Measurements from ENCODE around the gene CYGB. TPM values are rescaled to one million over a fixed set of nuclear protein-coding genes. Genes with fewer than 3 reads are reported as not detected.

The CYGB gene
- total and polyA plus RNA-seq, 4 donors = 0.95 to 26.6 (median 12.3) TPM

DNA sequence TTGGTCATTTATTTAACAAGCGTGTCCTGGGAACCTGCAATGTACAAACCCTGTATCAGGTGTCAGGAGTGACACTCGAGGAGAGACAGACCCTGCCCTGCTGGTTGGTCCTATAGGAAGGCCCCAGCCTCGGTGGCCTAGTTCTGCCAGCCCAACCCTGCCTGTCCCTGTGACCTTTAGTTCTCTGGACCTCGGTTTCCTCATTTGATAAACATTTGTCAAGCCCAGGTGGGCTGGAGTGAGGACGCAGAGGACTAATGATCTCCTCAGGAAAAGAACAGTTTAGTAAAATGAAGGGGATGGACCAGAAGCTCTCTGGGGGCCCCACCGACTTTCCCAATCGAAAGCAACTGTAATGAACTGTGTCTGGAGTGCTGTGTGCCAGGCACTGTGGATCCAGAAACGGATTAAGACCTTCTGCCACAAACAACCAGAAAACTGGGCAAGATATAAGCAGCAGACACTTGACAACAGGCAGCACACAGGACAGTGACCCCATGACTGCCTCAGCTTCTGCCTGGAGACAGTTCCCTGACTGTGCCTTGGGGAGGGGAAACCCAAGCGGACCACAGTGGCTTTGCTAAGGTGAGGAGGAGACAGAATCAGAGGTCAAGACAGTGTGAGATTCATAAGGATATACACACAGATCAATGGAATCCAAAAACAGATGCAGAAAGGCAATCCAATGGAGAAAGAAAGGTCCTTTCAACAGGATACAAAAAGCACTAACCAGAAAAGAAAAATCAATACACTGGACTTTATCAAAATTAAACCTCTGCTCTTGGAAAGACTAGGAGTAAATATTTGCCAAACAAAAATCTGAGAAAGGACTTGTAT is 11.1 kb upstream of the CYGB start:
- Histone ChIP-seq H3K36me3 (ENCODE audit: control insufficient read depth in 1 of 2, insufficient read depth in 2 of 2, low read length in 1 of 2) (no peaks in the 10 kb centered on the region), H3K27me3 (ENCODE audit: control insufficient read depth in 1 of 2, insufficient read depth in 2 of 2, low read length in 1 of 2) (no peaks in the 10 kb centered on the region), H3K27ac (ENCODE audit: low read depth in 1 of 2, low read length in 2 of 2) (no peak overlapping the region), H3K4me3 (ENCODE audit: low read length in 2 of 2) (no peak overlapping the region), H3K4me1 (ENCODE audit: control insufficient read depth in 1 of 2, insufficient read depth in 2 of 2, low read length in 2 of 2) (no peaks in the 10 kb centered on the region), H3K9me3 (ENCODE audit: control insufficient read depth, low read length) (no peaks in the 10 kb centered on the region)
- 71 to 72% methylated on average over 9 of the region's 9 CpGs for WGBS, 2 donors
- ATAC-seq (ENCODE audit: low FRiP score) = no peak
- no peak for DNase-seq
- intact Hi-C loops (cut with DNase I) = no loop called here

- intact Hi-C loops (cut with DNase I) = loop anchor here in 1 of 2 donors (1.0 kb wide), 1 partner anchor 24 kb away; no protein-coding TSS in a partner anchor
Observed at GRCh38 chr17:76547642-76548202, 10.2 kb upstream of the CYGB start.

GRCh38 chr17:76547183-76547641 is 9.7 kb upstream of the CYGB start:
- Histone ChIP-seq H3K36me3 (ENCODE audit: control insufficient read depth in 1 of 2, insufficient read depth in 2 of 2, low read length in 1 of 2) (no peaks in the 10 kb centered on the region), H3K27me3 (ENCODE audit: control insufficient read depth in 1 of 2, insufficient read depth in 2 of 2, low read length in 1 of 2) (no peaks in the 10 kb centered on the region), H3K9me3 (ENCODE audit: control insufficient read depth, low read length) (no peaks in the 10 kb centered on the region), H3K4me3 (ENCODE audit: low read length in 2 of 2) (no peak overlapping the region), H3K27ac (ENCODE audit: low read depth in 1 of 2, low read length in 2 of 2) (no peak overlapping the region), H3K4me1 (ENCODE audit: control insufficient read depth in 1 of 2, insufficient read depth in 2 of 2, low read length in 2 of 2) (no peaks in the 10 kb centered on the region)
- no peak for DNase-seq
- WGBS, 2 donors = 38 to 40% methylated on average over 3 of the region's 3 CpGs
- intact Hi-C loops (cut with DNase I) = loop anchor here in 1 of 2 donors (1.0 kb wide), 1 partner anchor 24 kb away; no protein-coding TSS in a partner anchor
- ATAC-seq (ENCODE audit: low FRiP score) = peak; percentile 69

More at GRCh38 chr17:76547642-76548202, 10.2 kb upstream of the CYGB start:
- Histone ChIP-seq H3K27ac (ENCODE audit: low read depth in 1 of 2, low read length in 2 of 2) (no peak overlapping the region), H3K36me3 (ENCODE audit: control insufficient read depth in 1 of 2, insufficient read depth in 2 of 2, low read length in 1 of 2) (no peaks in the 10 kb centered on the region), H3K4me1 (ENCODE audit: control insufficient read depth in 1 of 2, insufficient read depth in 2 of 2, low read length in 2 of 2) (no peaks in the 10 kb centered on the region), H3K4me3 (ENCODE audit: low read length in 2 of 2) (no peak overlapping the region), H3K9me3 (ENCODE audit: control insufficient read depth, low read length) (no peaks in the 10 kb centered on the region), H3K27me3 (ENCODE audit: control insufficient read depth in 1 of 2, insufficient read depth in 2 of 2, low read length in 1 of 2) (no peaks in the 10 kb centered on the region)
- DNase-seq (no peak), ATAC-seq (ENCODE audit: low FRiP score) (no peak)
- WGBS, 2 donors = 78 to 83% methylated on average over 2 of the region's 2 CpGs

DNA sequence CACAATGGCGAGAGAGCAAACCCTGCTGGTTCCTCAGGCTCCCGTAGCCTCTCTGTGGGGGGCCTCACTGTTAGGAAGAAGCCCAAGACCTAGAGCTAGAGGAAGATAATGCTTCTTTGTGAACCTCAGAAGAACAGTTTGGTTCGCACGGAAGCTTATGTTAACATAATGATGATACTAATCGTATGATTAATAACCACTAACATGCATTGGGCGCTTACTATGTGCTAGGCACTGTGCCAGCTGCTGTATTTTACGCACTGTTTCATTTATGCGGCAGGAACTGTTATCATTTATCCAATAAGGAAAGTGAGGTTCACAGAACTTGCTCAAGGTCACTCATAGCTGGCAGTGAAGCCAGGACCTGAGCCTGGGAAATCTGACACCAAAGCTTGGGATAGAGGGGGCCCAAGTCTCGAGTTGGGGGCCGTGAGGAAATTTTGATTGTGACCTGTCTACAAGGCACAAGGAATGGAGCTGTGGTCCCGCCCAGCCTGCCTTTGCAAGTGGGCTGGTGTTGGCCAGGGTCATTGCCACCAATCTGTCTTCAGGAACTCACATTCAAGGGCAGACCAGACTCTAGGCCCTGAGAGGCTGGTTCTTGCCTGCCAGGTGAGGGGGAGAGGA is 9.2 kb upstream of the CYGB start:
- Histone ChIP-seq H3K4me1 (ENCODE audit: control insufficient read depth in 1 of 2, insufficient read depth in 2 of 2, low read length in 2 of 2) (no peaks in the 10 kb centered on the region), H3K36me3 (ENCODE audit: control insufficient read depth in 1 of 2, insufficient read depth in 2 of 2, low read length in 1 of 2) (no peaks in the 10 kb centered on the region), H3K9me3 (ENCODE audit: control insufficient read depth, low read length) (no peaks in the 10 kb centered on the region), H3K4me3 (ENCODE audit: low read length in 2 of 2) (no peak overlapping the region), H3K27me3 (ENCODE audit: control insufficient read depth in 1 of 2, insufficient read depth in 2 of 2, low read length in 1 of 2) (no peaks in the 10 kb centered on the region), H3K27ac (ENCODE audit: low read depth in 1 of 2, low read length in 2 of 2) (no peak overlapping the region)
- intact Hi-C loops (cut with DNase I) = loop anchor here in 1 of 2 donors (1.0 kb wide), 1 partner anchor 23 kb away; no protein-coding TSS in a partner anchor
- ATAC-seq (ENCODE audit: low FRiP score) = no peak
- 74 to 80% methylated on average over 11 of the region's 11 CpGs for WGBS, 2 donors
- DNase-seq = no peak

- 73 to 77% methylated on average over 13 of the region's 13 CpGs for WGBS, 2 donors
- intact Hi-C loops (cut with DNase I) = no loop called here
- Histone ChIP-seq H3K36me3 (ENCODE audit: control insufficient read depth in 1 of 2, insufficient read depth in 2 of 2, low read length in 1 of 2) (no peaks in the 10 kb centered on the region), H3K9me3 (ENCODE audit: control insufficient read depth, low read length) (no peaks in the 10 kb centered on the region), H3K27ac (ENCODE audit: low read depth in 1 of 2, low read length in 2 of 2) (no peak overlapping the region), H3K27me3 (ENCODE audit: control insufficient read depth in 1 of 2, insufficient read depth in 2 of 2, low read length in 1 of 2) (no peaks in the 10 kb centered on the region), H3K4me3 (ENCODE audit: low read length in 2 of 2) (no peak overlapping the region), H3K4me1 (ENCODE audit: control insufficient read depth in 1 of 2, insufficient read depth in 2 of 2, low read length in 2 of 2) (no peaks in the 10 kb centered on the region)
- ATAC-seq (ENCODE audit: low FRiP score) (no peak), DNase-seq (no peak)
Observed at GRCh38 chr17:76545918-76546555, 8.5 kb upstream of the CYGB start.

GRCh38 chr17:76544546-76545365 is 7.2 kb upstream of the CYGB start:
- DNase-seq (no peak), ATAC-seq (ENCODE audit: low FRiP score) (no peak)
- Histone ChIP-seq H3K4me1 (ENCODE audit: control insufficient read depth in 1 of 2, insufficient read depth in 2 of 2, low read length in 2 of 2) (no peaks in the 10 kb centered on the region), H3K27ac (ENCODE audit: low read depth in 1 of 2, low read length in 2 of 2) (no peak overlapping the region), H3K27me3 (ENCODE audit: control insufficient read depth in 1 of 2, insufficient read depth in 2 of 2, low read length in 1 of 2) (no peaks in the 10 kb centered on the region), H3K9me3 (ENCODE audit: control insufficient read depth, low read length) (no peaks in the 10 kb centered on the region), H3K36me3 (ENCODE audit: control insufficient read depth in 1 of 2, insufficient read depth in 2 of 2, low read length in 1 of 2) (no peaks in the 10 kb centered on the region), H3K4me3 (ENCODE audit: low read length in 2 of 2) (no peak overlapping the region)
- intact Hi-C loops (cut with DNase I) = no loop called here
- 55 to 56% methylated on average over 23 to 24 of the region's 24 CpGs for WGBS, 2 donors

GRCh38 chr17:76543826-76544545 is 6.5 kb upstream of the CYGB start:
- H3K36me3 ChIP-seq (ENCODE audit: control insufficient read depth in 1 of 2, insufficient read depth in 2 of 2, low read length in 1 of 2) = no peaks in the 10 kb centered on the region
- no peaks in the 10 kb centered on the region for H3K27me3 ChIP-seq (ENCODE audit: control insufficient read depth in 1 of 2, insufficient read depth in 2 of 2, low read length in 1 of 2)
- WGBS, 2 donors = 42 to 47% methylated on average over 22 of the region's 22 CpGs
- H3K27ac ChIP-seq (ENCODE audit: low read depth in 1 of 2, low read length in 2 of 2) = no peak overlapping the region
- no peaks in the 10 kb centered on the region for H3K4me1 ChIP-seq (ENCODE audit: control insufficient read depth in 1 of 2, insufficient read depth in 2 of 2, low read length in 2 of 2)
- ATAC-seq (ENCODE audit: low FRiP score) = no peak
- no peak overlapping the region for H3K4me3 ChIP-seq (ENCODE audit: low read length in 2 of 2)
- H3K9me3 ChIP-seq (ENCODE audit: control insufficient read depth, low read length) = no peaks in the 10 kb centered on the region
- DNase-seq = peak; percentile 44 to 59
- intact Hi-C loops (cut with DNase I) = no loop called here

Measured in aorta (tissue), 5 donors.